ENCODE results near the gene FAF1. TPM values are rescaled to one million over a fixed set of nuclear protein-coding genes. Genes with fewer than 3 reads are reported as not detected.

The FAF1 gene
- total and polyA plus RNA-seq, 9 donors: 23.1 to 76.0 (median 57.1) TPM

DNA sequence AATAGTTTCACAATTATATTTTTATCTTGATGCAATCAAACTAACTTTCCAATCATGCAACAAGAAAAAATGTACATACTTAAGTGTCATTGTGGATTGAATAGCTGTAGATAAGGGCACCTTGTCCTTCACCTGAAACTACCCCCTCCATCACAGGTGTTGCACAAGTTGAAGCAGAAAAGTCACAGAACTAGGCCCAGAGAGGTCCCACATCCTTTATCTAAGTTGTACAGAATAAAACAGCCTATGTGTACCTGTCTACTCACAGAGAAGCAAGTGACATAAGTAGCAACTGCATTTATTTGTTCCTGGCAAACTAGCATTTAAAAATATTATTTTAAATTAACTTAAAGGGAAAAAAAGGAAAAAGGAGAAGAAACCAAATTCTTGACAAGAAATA is 256.8 kb downstream of the FAF1 start:
- intact Hi-C loops (cut with DNase I): loop anchor here in 1 of 4 donors (10.0 kb wide), 1 partner anchor 58 kb away; no protein-coding TSS in a partner anchor
- no peak overlapping the region for H3K27ac ChIP-seq

DNA sequence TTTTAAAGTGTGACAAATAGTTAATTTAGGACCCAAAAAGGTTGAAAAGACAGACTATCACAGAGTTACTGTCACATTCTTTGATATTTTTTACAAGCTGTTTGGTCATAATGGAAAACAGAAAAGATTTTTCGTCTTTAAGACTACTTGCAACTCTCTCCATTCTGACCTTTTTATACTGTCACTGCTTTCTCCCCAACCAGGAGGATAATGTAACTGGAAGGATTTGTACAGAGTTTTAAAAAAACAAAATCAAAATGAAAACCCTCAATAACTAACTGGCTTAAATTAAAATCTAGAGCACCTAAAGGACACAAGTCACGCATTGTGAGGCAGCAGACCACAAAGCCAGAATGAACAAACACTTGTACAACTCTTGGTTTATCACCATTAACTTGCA is 257.7 kb downstream of the FAF1 start:
- no peak overlapping the region for H3K4me3 ChIP-seq
- intact Hi-C loops (cut with DNase I): loop anchor here in 1 of 4 donors (10.0 kb wide), 1 partner anchor 58 kb away; no protein-coding TSS in a partner anchor
- no peak for TF ChIP-seq EP300 (IDR thresholded peaks at IDR 0.05)
- no peak for TF ChIP-seq POLR2A (IDR thresholded peaks at IDR 0.05)
- TF ChIP-seq, protein P1, sequence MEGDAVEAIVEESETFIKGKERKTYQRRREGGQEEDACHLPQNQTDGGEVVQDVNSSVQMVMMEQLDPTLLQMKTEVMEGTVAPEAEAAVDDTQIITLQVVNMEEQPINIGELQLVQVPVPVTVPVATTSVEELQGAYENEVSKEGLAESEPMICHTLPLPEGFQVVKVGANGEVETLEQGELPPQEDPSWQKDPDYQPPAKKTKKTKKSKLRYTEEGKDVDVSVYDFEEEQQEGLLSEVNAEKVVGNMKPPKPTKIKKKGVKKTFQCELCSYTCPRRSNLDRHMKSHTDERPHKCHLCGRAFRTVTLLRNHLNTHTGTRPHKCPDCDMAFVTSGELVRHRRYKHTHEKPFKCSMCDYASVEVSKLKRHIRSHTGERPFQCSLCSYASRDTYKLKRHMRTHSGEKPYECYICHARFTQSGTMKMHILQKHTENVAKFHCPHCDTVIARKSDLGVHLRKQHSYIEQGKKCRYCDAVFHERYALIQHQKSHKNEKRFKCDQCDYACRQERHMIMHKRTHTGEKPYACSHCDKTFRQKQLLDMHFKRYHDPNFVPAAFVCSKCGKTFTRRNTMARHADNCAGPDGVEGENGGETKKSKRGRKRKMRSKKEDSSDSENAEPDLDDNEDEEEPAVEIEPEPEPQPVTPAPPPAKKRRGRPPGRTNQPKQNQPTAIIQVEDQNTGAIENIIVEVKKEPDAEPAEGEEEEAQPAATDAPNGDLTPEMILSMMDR (IDR thresholded peaks at IDR 0.05): no peak
- H3K27me3 ChIP-seq: no peaks in the 10 kb centered on the region
- H3K4me1 ChIP-seq (ENCODE audit: insufficient read depth): peaks cover 3% of the 10 kb centered on the region
- no peaks in the 10 kb centered on the region for H3K36me3 ChIP-seq
- WGBS, 3 donors: 86 to 90% (median 88%) methylated on average over 2 of the region's 2 CpGs
- no peak for DNase-seq
- no peaks in the 10 kb centered on the region for H3K9me3 ChIP-seq
- H3K27ac ChIP-seq: no peak overlapping the region

More for the DNA sequence above, 256.8 kb downstream of the FAF1 start:
- Histone ChIP-seq H3K9me3 (no peaks in the 10 kb centered on the region), H3K27me3 (no peaks in the 10 kb centered on the region), H3K4me1 (ENCODE audit: insufficient read depth) (peaks cover 3% of the 10 kb centered on the region), H3K4me3 (no peak overlapping the region), H3K36me3 (no peaks in the 10 kb centered on the region)
- TF ChIP-seq, protein P1 (IDR thresholded peaks at IDR 0.05): no peak
- no peak for TF ChIP-seq POLR2A (IDR thresholded peaks at IDR 0.05)
- no peak for TF ChIP-seq EP300 (IDR thresholded peaks at IDR 0.05)
- DNase-seq: no peak

DNA sequence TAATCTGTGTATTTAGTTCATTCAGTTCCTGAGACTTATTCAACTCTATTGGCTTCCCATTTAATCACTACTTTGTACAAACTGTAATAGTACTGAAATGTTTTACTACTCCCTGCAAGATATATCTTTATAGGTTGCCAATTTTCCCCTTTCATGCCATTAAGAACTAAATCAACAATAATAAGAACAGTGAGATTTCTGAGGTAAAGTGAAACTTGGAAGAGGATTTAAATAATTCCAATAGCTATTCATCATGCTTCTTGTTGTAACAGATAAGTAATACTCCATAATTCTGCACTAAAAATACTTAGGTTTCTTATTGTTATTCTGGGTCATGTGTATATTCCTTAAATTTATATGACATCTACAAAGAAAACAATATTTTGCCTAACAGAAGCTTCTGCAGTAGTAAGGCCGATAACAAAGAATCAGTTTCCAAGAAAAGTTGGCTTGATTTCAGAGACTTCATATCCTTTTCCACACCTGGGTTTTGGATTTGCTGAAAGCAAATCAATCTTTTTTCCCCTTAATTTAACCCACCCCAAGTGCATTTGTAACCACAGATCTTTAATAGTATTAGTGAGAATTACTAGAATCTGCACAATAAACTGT is 258.3 kb downstream of the FAF1 start:
- TF ChIP-seq POLR2A (IDR thresholded peaks at IDR 0.05) (no peak), EP300 (IDR thresholded peaks at IDR 0.05) (no peak)
- TF ChIP-seq, protein P1 (IDR thresholded peaks at IDR 0.05): no peak
- no peak overlapping the region for H3K4me3 ChIP-seq
- H3K27ac ChIP-seq: no peak overlapping the region
- H3K36me3 ChIP-seq: no peaks in the 10 kb centered on the region
- H3K9me3 ChIP-seq: no peaks in the 10 kb centered on the region
- 20 to 24% (median 20%) methylated on average over 1 of the region's 1 CpG for WGBS, 3 donors
- intact Hi-C loops (cut with DNase I): loop anchor here in 1 of 4 donors (10.0 kb wide), 1 partner anchor 57 kb away; no protein-coding TSS in a partner anchor
- H3K4me1 ChIP-seq (ENCODE audit: insufficient read depth): peaks cover 3% of the 10 kb centered on the region
- H3K27me3 ChIP-seq: no peaks in the 10 kb centered on the region
- no peak for DNase-seq

DNA sequence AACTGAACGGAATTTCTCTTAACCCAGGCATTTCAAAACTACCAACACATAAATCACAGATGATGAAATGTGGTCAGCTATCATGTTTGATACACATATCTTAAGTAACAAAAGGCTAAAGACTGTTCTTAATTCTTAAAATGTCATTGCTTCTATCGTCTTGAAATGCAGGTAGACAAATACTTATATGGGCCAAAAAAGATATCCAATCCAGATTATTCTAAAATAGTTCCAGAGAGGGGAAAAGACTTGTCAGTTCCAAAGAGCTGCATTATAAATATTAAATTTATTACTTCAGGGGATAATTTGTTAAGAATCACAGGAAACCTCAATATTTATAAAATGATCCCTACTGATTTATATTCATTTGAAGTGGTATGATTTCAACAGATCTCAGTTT is 259.4 kb downstream of the FAF1 start:
- DNase-seq: no peak
- no peaks in the 10 kb centered on the region for H3K27me3 ChIP-seq
- H3K4me3 ChIP-seq: no peak overlapping the region
- intact Hi-C loops (cut with DNase I): loop anchor here in 1 of 4 donors (10.0 kb wide), 1 partner anchor 56 kb away; no protein-coding TSS in a partner anchor
- H3K27ac ChIP-seq: no peak overlapping the region
- no peaks in the 10 kb centered on the region for H3K9me3 ChIP-seq
- TF ChIP-seq EP300 (IDR thresholded peaks at IDR 0.05) (no peak), POLR2A (IDR thresholded peaks at IDR 0.05) (no peak)
- TF ChIP-seq, protein P1 (IDR thresholded peaks at IDR 0.05): no peak
- WGBS, 3 donors: 58 to 71% (median 70%) methylated on average over 2 of the region's 2 CpGs
- peaks cover 3% of the 10 kb centered on the region for H3K4me1 ChIP-seq (ENCODE audit: insufficient read depth)
- no peaks in the 10 kb centered on the region for H3K36me3 ChIP-seq

All from ovary (tissue), 9 donors.